ENCODE data around the gene NEK11. TPM values are rescaled to one million over a fixed set of nuclear protein-coding genes. Genes with fewer than 3 reads are reported as not detected.

Gene NEK11
- total RNA-seq, 1 donor from 2014 or later, result 1.3 TPM

DNA sequence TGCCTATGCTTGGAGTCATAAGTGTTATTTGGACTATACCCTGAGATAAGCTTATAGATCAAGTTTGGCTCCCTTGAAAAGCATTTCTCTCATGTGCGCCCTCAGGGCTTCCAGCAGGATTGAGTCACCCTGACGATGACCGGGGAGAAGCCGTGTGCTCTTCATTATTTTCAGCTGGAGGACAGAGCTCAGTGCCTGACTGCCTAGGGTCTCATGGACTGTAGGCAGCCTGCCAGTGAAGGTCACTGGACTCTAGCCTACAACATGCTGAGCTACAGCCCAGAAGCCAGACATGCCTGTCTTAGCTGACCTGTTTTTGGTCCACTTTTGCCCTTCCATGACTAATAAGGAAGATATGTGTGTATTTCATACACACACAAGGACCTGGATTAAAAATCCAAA is 323.3 kb downstream of the NEK11 start:
- Histone ChIP-seq H3K4me3 (peak overlapping the region; percentile 44), H3K36me3 (no peaks in the 10 kb centered on the region), H3K9me3 (replicated peaks) (no peaks in the 10 kb centered on the region), H3K27ac (replicated peaks) (peak overlapping the region; percentile 87), H3K27me3 (ENCODE audit: low read depth) (no peaks in the 10 kb centered on the region), H3K4me1 (peaks cover 54% of the 10 kb centered on the region)
- intact Hi-C loops (cut with micrococcal nuclease), result no loop called here
- TF ChIP-seq, protein P1, sequence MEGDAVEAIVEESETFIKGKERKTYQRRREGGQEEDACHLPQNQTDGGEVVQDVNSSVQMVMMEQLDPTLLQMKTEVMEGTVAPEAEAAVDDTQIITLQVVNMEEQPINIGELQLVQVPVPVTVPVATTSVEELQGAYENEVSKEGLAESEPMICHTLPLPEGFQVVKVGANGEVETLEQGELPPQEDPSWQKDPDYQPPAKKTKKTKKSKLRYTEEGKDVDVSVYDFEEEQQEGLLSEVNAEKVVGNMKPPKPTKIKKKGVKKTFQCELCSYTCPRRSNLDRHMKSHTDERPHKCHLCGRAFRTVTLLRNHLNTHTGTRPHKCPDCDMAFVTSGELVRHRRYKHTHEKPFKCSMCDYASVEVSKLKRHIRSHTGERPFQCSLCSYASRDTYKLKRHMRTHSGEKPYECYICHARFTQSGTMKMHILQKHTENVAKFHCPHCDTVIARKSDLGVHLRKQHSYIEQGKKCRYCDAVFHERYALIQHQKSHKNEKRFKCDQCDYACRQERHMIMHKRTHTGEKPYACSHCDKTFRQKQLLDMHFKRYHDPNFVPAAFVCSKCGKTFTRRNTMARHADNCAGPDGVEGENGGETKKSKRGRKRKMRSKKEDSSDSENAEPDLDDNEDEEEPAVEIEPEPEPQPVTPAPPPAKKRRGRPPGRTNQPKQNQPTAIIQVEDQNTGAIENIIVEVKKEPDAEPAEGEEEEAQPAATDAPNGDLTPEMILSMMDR (IDR thresholded peaks at IDR 0.05; ENCODE audit: borderline replicate concordance), result no peak
- peak; percentile 35 for DNase-seq

DNA sequence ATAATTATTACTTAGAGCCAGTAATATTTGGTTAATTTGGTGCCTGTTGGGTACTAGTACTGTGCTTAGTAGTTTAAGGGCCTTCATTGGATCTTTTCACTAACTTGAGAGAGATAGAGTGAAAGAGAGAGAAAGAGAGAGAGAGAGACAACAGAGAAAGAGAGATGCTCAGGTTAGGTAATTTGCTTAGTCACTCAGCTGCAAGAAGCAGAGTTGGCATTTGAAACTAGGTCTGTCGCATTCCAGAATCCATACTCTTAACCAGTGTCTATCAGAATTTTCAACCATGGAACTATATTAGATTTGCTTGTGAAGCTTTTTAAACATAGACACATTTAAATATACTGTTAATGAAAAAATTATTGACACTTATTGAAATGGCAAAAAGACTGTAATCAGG is 323.8 kb downstream of the NEK11 start:
- H3K36me3 ChIP-seq, result no peaks in the 10 kb centered on the region
- TF ChIP-seq, protein P1 (IDR thresholded peaks at IDR 0.05; ENCODE audit: borderline replicate concordance), result no peak
- H3K4me1 ChIP-seq, result peaks cover 54% of the 10 kb centered on the region
- H3K27ac ChIP-seq (replicated peaks), result peak overlapping the region; percentile 87
- H3K9me3 ChIP-seq (replicated peaks), result no peaks in the 10 kb centered on the region
- DNase-seq, result no peak
- no peaks in the 10 kb centered on the region for H3K27me3 ChIP-seq (ENCODE audit: low read depth)
- intact Hi-C loops (cut with micrococcal nuclease), result no loop called here
- H3K4me3 ChIP-seq, result no peak overlapping the region

DNA sequence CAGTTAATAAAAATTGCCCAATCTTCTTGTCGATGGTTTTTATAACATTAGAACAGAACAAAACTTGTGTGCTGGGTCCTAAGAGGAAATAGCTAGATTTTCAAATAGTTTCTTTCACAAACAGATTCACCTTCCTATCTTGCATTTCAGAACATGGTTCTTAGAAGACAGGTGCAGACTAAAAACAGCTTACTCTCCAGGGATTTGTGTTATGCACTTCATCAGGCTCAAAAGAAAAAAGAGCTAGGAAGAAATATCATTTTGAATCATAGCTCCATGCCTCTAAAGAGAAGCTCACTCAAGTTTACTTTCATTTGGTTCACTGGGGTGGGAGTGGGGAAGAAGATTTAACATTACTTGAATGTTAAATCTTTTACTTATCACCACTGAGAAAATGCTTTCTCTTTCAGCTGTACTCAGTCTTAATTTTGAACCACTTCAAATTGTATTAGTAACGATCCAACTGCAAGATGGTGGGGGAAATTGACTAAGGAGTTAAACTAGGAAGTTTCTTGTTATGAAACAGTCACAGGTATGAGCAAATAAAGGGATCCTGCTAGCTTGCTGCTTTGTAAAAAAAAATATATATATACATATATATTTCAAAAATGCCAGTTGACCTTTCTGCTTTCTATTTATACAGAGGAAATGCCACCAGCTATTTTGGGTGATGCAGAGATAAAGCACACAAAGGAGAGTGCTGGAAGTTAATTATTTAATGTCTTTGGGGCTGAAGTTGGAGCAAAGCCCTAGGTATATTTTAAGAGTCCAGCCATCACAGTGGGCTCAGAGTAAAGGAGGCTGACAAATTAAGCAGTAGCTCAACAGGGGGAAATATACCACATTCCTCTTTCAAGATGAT is 326.6 kb downstream of the NEK11 start:
- peaks cover 64% of the 10 kb centered on the region for H3K4me1 ChIP-seq
- no peaks in the 10 kb centered on the region for H3K36me3 ChIP-seq
- H3K27me3 ChIP-seq (ENCODE audit: low read depth), result no peaks in the 10 kb centered on the region
- H3K27ac ChIP-seq (replicated peaks), result peak overlapping the region; percentile 69
- DNase-seq, result no peak
- H3K4me3 ChIP-seq, result peak overlapping the region; percentile 29
- intact Hi-C loops (cut with micrococcal nuclease), result no loop called here
- TF ChIP-seq, protein P1 (IDR thresholded peaks at IDR 0.05; ENCODE audit: borderline replicate concordance), result no peak
- no peaks in the 10 kb centered on the region for H3K9me3 ChIP-seq (replicated peaks)

DNA sequence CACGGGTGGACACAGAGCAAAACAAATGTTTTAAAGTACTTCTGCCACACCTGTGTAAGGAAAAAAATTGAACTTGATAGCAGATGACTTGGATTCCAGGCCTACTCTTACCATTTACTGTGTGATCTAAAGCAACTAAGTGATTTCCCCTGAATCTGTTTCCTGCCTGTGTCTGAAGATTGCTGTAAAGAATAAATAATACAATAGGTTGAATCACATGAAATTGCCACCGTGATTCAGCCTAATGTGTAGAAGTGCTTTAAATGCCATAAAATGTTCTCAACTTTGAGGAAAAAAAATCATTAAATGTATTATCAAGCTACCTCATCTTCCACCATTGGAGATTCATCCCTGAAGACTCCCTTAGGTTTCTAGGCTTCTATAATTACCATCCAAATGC is 327.3 kb downstream of the NEK11 start:
- intact Hi-C loops (cut with micrococcal nuclease), result no loop called here
- peak overlapping the region; percentile 69 for H3K27ac ChIP-seq (replicated peaks)

DNA sequence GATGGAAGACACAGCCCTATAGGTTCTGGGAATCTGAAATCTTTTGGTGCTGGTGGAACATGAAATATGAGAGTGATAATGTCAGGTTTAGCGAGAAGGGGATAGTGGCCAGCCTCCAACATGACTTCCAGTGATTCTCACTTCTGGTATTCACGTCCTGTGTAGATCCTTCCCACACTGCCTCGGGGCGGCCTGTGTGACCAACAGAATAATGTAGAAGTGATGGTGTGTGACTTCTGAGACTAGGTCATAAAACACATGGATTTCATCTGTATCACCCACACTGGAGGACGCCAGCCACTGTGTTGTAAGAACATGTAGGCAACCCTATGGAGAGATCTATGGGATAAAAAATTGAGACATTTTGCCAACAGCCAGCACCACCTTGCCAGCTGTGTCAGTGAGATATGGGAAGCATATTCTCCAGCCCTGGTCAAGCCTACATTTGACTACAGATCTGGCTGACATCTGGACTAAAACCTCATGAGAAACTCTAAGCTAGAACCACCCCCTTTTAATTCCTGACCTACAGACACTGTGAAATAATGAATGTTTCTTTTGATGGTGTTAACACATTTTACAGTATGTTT is 329.4 kb downstream of the NEK11 start:
- H3K4me1 ChIP-seq, result peaks cover 40% of the 10 kb centered on the region
- TF ChIP-seq, protein P1 (IDR thresholded peaks at IDR 0.05; ENCODE audit: borderline replicate concordance), result no peak
- no peak for DNase-seq
- no peak overlapping the region for H3K27ac ChIP-seq (replicated peaks)
- no peak overlapping the region for H3K4me3 ChIP-seq
- no peaks in the 10 kb centered on the region for H3K9me3 ChIP-seq (replicated peaks)
- H3K27me3 ChIP-seq (ENCODE audit: low read depth), result no peaks in the 10 kb centered on the region
- intact Hi-C loops (cut with micrococcal nuclease), result no loop called here
- H3K36me3 ChIP-seq, result no peaks in the 10 kb centered on the region

More for the DNA sequence above, 327.3 kb downstream of the NEK11 start:
- H3K9me3 ChIP-seq (replicated peaks), result no peaks in the 10 kb centered on the region
- peak overlapping the region; percentile 29 for H3K4me3 ChIP-seq
- TF ChIP-seq, protein P1 (IDR thresholded peaks at IDR 0.05; ENCODE audit: borderline replicate concordance), result no peak
- peaks cover 60% of the 10 kb centered on the region for H3K4me1 ChIP-seq
- H3K27me3 ChIP-seq (ENCODE audit: low read depth), result no peaks in the 10 kb centered on the region
- no peak for DNase-seq
- H3K36me3 ChIP-seq, result no peaks in the 10 kb centered on the region

Data from left ventricle myocardium inferior (tissue), 1 donor.